Psoas muscle (tissue), 8 donors: ENCODE results near the gene LRRC4C. TPM values are rescaled to one million over a fixed set of nuclear protein-coding genes. Genes with fewer than 3 reads are reported as not detected.

Source experiments
- ATAC-seq, 4 donors: fragments of 200-7000 bp; cut with Tn5 transposase; one replicate each; pipeline ENCODE4 v1.9.1; 2020; ENCODE audit warnings: moderate library complexity in 3 of 4, mild to moderate bottlenecking in 2 of 4
- DNase-seq, 2 donors: peaks; one replicate each; pipeline ENCODE4 v3.0.0-alpha.2; 2020
- H3K27ac ChIP-seq: fragments of 200-600 bp; one replicate; pipeline ENCODE4 v1.8.0; 2022
- H3K27me3 ChIP-seq, 3 donors: fragments of 200-600 bp in 1 of 3; one replicate each; pipeline versions ENCODE4 v1.6.1 to v1.8.0; 2013 to 2022; ENCODE audit warnings: low read length in 2 of 3, mild to moderate bottlenecking in 2 of 3, moderate library complexity in 1 of 3; ENCODE audit not compliant: insufficient read depth in 3 of 3
- H3K36me3 ChIP-seq, 2 donors: fragments of 200-600 bp in 1 of 2; one replicate each; pipeline versions ENCODE4 v1.6.1 to v1.8.0; 2013 to 2022; ENCODE audit warnings: low read depth in 1 of 2, mild to moderate bottlenecking in 1 of 2, moderate library complexity in 1 of 2; ENCODE audit not compliant: insufficient read depth in 1 of 2
- H3K4me1 ChIP-seq: fragments of 200-600 bp; one replicate; pipeline ENCODE4 v1.8.0; 2022
- H3K4me3 ChIP-seq: fragments of 200-600 bp; one replicate; pipeline ENCODE4 v1.8.0; 2022; ENCODE audit warnings: mild to moderate bottlenecking
- H3K9me3 ChIP-seq: fragments of 200-600 bp; one replicate; pipeline ENCODE4 v1.8.0; 2022
- CTCF ChIP-seq: fragments of 200-600 bp; IDR thresholded peaks from one replicate; pipeline ENCODE4 v1.8.0; 2022; ENCODE audit warnings: antibody characterized with exemption
- WGBS, 3 donors: extraction: QIAGEN DNeasy Blood & Tissue Kit; methylation state at CpG; one replicate each; pipeline versions ENCODE4 v1.1.6 to v1.1.7; 2013; 5-methylcytosine and 5-hydroxymethylcytosine counted together
- intact Hi-C, 2 donors: fragments of 100-400 bp; cut with DNase I; formaldehyde crosslinking; loops; one replicate each; pipeline versions ENCODE4 v1.11.0 to v1.14.2; 2022
- polyA plus RNA-seq, 3 donors: library from polyadenylated mRNA; stranded (reverse); fragments of 200-250 nt; gene quantifications; one replicate each; pipeline ENCODE4 v1.2.3, GENCODE V29; 2013
- total RNA-seq, 4 donors: library from RNA; stranded (reverse); fragmentation: NEBNext Ultra II Directional in 2 of 4; extraction: Animal tissue kit (Norgen Biotek cat#: 25700) in 2 of 4; gene quantifications; one replicate each; pipeline versions ENCODE4 v1.2.1 to v1.2.4, GENCODE V29; 2021 to 2023
- donor health status: healthy with polysubstance abuse.
- donor health status: DM: no; HTN: no; CAD: no; lungs with moderate emphysema.
- donor health status: Bipolar disorder and iron deficiency.
- donor health status: healthy.
- donor health status: DM: yes; HTN: yes; CAD: no.
- donor health status: DM: no; HTN: no; CAD: no.
- donor health status: DM: no; HTN: no; CAD: no.
- donor health status: DM: yes; HTN: yes; CAD: no.

Gene LRRC4C
- total and polyA plus RNA-seq, 7 donors, result 0.04 to 0.34 (median 0.12) TPM; not detected in 1

DNA sequence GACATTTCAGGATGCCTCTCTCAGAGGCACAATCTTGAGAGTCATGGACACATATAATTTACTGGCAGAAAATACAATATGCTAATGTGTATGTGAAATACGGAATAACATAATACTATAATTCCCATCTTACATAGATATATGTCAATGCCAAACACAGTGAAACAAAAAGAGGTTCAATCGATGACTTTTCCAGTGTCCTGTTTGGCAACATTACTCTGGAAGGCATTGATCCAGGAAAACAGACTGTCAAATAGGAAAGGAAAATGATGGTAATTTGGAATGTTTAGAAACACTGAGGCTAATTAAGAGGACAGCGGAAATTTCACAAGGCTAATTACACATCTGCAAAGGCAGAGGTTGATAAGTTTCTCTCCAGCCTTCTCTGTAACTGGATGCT is 942.3 kb downstream of the LRRC4C start:
- no peak for ATAC-seq
- 90 to 94% (median 90%) methylated on average over 3 of the region's 3 CpGs for WGBS, 3 donors
- intact Hi-C loops, result no loop called here
- Histone ChIP-seq H3K4me3 (no peak overlapping the region), H3K4me1 (no peaks in the 10 kb centered on the region), H3K9me3 (peaks cover 4% of the 10 kb centered on the region), H3K27me3 (no peaks in the 10 kb centered on the region), H3K36me3 (no peaks in the 10 kb centered on the region), H3K27ac (no peak overlapping the region)
- TF ChIP-seq CTCF, result no peak
- no peak for DNase-seq

DNA sequence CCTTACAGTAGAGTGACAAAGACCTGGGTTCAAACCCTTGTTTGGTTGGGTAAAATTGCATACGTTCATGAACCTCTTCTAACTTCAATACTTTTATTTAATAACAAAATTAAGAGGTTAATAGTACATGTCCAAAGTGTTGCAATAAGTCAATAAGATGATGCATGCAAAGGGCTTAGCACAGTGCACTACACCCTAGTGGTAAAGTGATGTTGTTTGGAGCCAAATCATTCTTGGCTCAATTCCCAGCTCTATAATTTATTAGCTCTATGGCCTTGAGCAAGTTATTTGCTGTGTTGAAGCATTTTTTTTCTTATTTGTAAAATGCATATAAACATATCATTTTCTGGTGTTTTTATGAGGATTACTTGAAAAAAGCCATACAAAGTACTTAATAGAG is 945.3 kb downstream of the LRRC4C start:
- peaks cover 4% of the 10 kb centered on the region for H3K9me3 ChIP-seq
- WGBS, 3 donors, result 69 to 84% (median 72%) methylated on average over 1 of the region's 1 CpG
- no peak for TF ChIP-seq CTCF
- H3K27ac ChIP-seq, result no peak overlapping the region
- intact Hi-C loops, result no loop called here
- no peaks in the 10 kb centered on the region for H3K4me1 ChIP-seq
- no peaks in the 10 kb centered on the region for H3K27me3 ChIP-seq
- no peaks in the 10 kb centered on the region for H3K36me3 ChIP-seq
- H3K4me3 ChIP-seq, result no peak overlapping the region
- DNase-seq (no peak), ATAC-seq (no peak)

DNA sequence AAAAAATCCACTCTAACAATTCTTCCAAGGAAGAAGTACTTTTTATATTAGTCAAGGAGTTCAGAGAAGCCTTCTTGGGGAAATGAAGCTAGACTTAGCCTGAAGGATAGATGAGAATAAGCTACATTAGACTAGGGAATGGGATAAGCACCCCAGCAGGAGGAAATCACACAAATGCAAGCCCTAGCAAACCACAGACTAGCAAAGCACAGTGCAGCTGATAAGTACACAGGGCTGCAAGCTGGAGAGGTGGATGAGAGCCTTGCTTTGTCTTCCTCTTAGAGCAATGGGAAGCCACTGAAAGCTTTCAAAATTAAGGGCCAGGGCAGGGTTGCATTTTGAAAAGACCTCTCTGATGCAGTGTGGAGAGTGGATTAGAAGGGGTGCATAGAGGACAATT is 946.2 kb downstream of the LRRC4C start:
- no peak for ATAC-seq

GRCh38 chr11:40508303-40508702 is 951.1 kb downstream of the LRRC4C start:
- ATAC-seq, result no peak
- no peaks in the 10 kb centered on the region for H3K9me3 ChIP-seq
- no peaks in the 10 kb centered on the region for H3K4me1 ChIP-seq
- intact Hi-C loops, result no loop called here
- no peak overlapping the region for H3K27ac ChIP-seq
- no peaks in the 10 kb centered on the region for H3K27me3 ChIP-seq
- TF ChIP-seq CTCF, result no peak
- no peaks in the 10 kb centered on the region for H3K36me3 ChIP-seq
- DNase-seq, result no peak
- H3K4me3 ChIP-seq, result no peak overlapping the region

More for the DNA sequence above, 946.2 kb downstream of the LRRC4C start:
- Histone ChIP-seq H3K4me3 (no peak overlapping the region), H3K27me3 (no peaks in the 10 kb centered on the region), H3K4me1 (no peaks in the 10 kb centered on the region), H3K27ac (no peak overlapping the region), H3K36me3 (no peaks in the 10 kb centered on the region), H3K9me3 (no peaks in the 10 kb centered on the region)
- no peak for DNase-seq
- intact Hi-C loops, result no loop called here
- no peak for TF ChIP-seq CTCF

GRCh38 chr11:40506226-40506625 is 953.2 kb downstream of the LRRC4C start:
- no peak for TF ChIP-seq CTCF

More at GRCh38 chr11:40506226-40506625, 953.2 kb downstream of the LRRC4C start:
- H3K27ac ChIP-seq, result no peak overlapping the region
- ATAC-seq (no peak), DNase-seq (no peak)
- WGBS, 3 donors, result 84 to 89% (median 86%) methylated on average over 3 of the region's 3 CpGs
- no peak overlapping the region for H3K4me3 ChIP-seq
- intact Hi-C loops, result no loop called here
- H3K36me3 ChIP-seq, result no peaks in the 10 kb centered on the region
- no peaks in the 10 kb centered on the region for H3K4me1 ChIP-seq
- H3K9me3 ChIP-seq, result no peaks in the 10 kb centered on the region
- H3K27me3 ChIP-seq, result no peaks in the 10 kb centered on the region
